AG10803 (cell line): Measurements from ENCODE around the gene PCSK2.

ENCODE experiments used
- DNase-seq: peaks from one replicate; pipeline ENCODE4 v3.0.0; 2010; ENCODE audit warnings: low read depth
- H3K4me3 ChIP-seq: 2 replicates; pipeline ENCODE4 v1.5.1; 2011; ENCODE audit warnings: mild to moderate bottlenecking, low read length, control low read depth
- CTCF ChIP-seq: conservative IDR thresholded peaks from 2 replicates; pipeline ENCODE4 v1.5.1; 2011; ENCODE audit warnings: mild to moderate bottlenecking, low read length, control low read depth, inconsistent platforms

The PCSK2 gene

GRCh38 chr20:17427638-17428037 is 200.8 kb downstream of the PCSK2 start:
- no peak for DNase-seq
- no peak overlapping the region for H3K4me3 ChIP-seq
- no peak for TF ChIP-seq CTCF

- no peak for DNase-seq
- TF ChIP-seq CTCF = no peak
- no peak overlapping the region for H3K4me3 ChIP-seq
Measured at GRCh38 chr20:17430125-17430950, 203.5 kb downstream of the PCSK2 start.

GRCh38 chr20:17431621-17432364 is 205.0 kb downstream of the PCSK2 start:
- peak; percentile 62 for DNase-seq
- no peak overlapping the region for H3K4me3 ChIP-seq
- peak; percentile 89 for TF ChIP-seq CTCF

- H3K4me3 ChIP-seq = no peak overlapping the region
- DNase-seq = no peak
- no peak for TF ChIP-seq CTCF
Measured at GRCh38 chr20:17436664-17437063, 209.8 kb downstream of the PCSK2 start.

GRCh38 chr20:17437251-17437650 is 210.4 kb downstream of the PCSK2 start:
- no peak overlapping the region for H3K4me3 ChIP-seq
- TF ChIP-seq CTCF = no peak
- DNase-seq = no peak

- DNase-seq = no peak
Measured at GRCh38 chr20:17438436-17439039, 211.7 kb downstream of the PCSK2 start.

More at GRCh38 chr20:17438436-17439039, 211.7 kb downstream of the PCSK2 start:
- no peak overlapping the region for H3K4me3 ChIP-seq
- no peak for TF ChIP-seq CTCF
